ENCODE measurements around the gene SEMA4A. TPM values are rescaled to one million over a fixed set of nuclear protein-coding genes. Genes with fewer than 3 reads are reported as not detected.

The SEMA4A gene
- total and polyA plus RNA-seq, 9 of the 15 experiments (the other 6 are each of a cell fraction or from before 2014, with no cell fraction given): 0.04 to 1.7 (median 0.45) TPM

GRCh38 chr1:156193488-156194299, 40.3 kb downstream of the SEMA4A start, which contains the start of gene SLC25A44 (continued):
- peak; percentile 37; the same call in 1 of the 2 replicates for TF ChIP-seq RAD51 (IDR thresholded peaks at IDR 0.05; ENCODE audit: borderline replicate concordance, low read depth)
- no peak for TF ChIP-seq SRF (CRISPR knock-in tag; IDR thresholded peaks at IDR 0.05)
- TF ChIP-seq BCLAF1 (IDR thresholded peaks at IDR 0.05; ENCODE audit: borderline replicate concordance in 1 of 2, control insufficient read depth in 1 of 2, low read depth in 2 of 2, low read length in 1 of 2): no peak
- TF ChIP-seq ZNF778 (CRISPR knock-in tag; IDR thresholded peaks at IDR 0.05): no peak
- TF ChIP-seq NCOR1 (IDR thresholded peaks at IDR 0.05): no peak
- no peak for TF ChIP-seq TCF7 (IDR thresholded peaks at IDR 0.05; ENCODE audit: borderline replicate concordance)
- TF ChIP-seq ZNF133 (CRISPR knock-in tag; IDR thresholded peaks at IDR 0.05): no peak
- no peak for TF ChIP-seq CAMTA2 (CRISPR knock-in tag; conservative IDR thresholded peaks at IDR 0.05)
- no peak for TF ChIP-seq ZNF217 (CRISPR knock-in tag; IDR thresholded peaks at IDR 0.05)
- TF ChIP-seq HDAC3 (IDR thresholded peaks at IDR 0.05; ENCODE audit: borderline replicate concordance, partially characterized antibody): no peak
- peak; percentile 91 for TF ChIP-seq CREM (IDR thresholded peaks at IDR 0.05; ENCODE audit: low read depth)
- peak; percentile 61 for TF ChIP-seq TAF1 (IDR thresholded peaks at IDR 0.05; ENCODE audit: control insufficient read depth, extremely low read depth, insufficient read depth, low read length, severe bottlenecking)
- TF ChIP-seq PHF21A (IDR thresholded peaks at IDR 0.05; ENCODE audit: borderline replicate concordance, low read depth): no peak
- TF ChIP-seq ZNF316 (IDR thresholded peaks at IDR 0.05): no peak
- no peak for TF ChIP-seq ZBTB1 (CRISPR knock-in tag; IDR thresholded peaks at IDR 0.05; ENCODE audit: borderline replicate concordance, low read depth)
- 0 out of 2 replicates have a peak, but pooled peaks have one; percentile 62 for TF ChIP-seq RERE (CRISPR knock-in tag; IDR thresholded peaks at IDR 0.05; ENCODE audit: borderline replicate concordance)
- TF ChIP-seq RBM34 (IDR thresholded peaks at IDR 0.05; ENCODE audit: borderline replicate concordance, insufficient read depth, low read length): no peak
- no peak for TF ChIP-seq HEY1 (CRISPR knock-in tag; IDR thresholded peaks at IDR 0.05; ENCODE audit: borderline replicate concordance)
- no peak for TF ChIP-seq GATAD2B (IDR thresholded peaks at IDR 0.05; ENCODE audit: borderline replicate concordance)
